NCI-H2029 (cell line): ENCODE data around the gene IL19.
"Not testable (repeated sequence)": the region's sequence is repeated elsewhere in the genome, so short reads cannot be mapped to it uniquely, and the experiment has no call there.

Experiments used
- DNase-seq: peaks from one replicate; lab custom pipeline; 2025; lab: John Stamatoyannopoulos, UW

IL19 gene

DNA sequence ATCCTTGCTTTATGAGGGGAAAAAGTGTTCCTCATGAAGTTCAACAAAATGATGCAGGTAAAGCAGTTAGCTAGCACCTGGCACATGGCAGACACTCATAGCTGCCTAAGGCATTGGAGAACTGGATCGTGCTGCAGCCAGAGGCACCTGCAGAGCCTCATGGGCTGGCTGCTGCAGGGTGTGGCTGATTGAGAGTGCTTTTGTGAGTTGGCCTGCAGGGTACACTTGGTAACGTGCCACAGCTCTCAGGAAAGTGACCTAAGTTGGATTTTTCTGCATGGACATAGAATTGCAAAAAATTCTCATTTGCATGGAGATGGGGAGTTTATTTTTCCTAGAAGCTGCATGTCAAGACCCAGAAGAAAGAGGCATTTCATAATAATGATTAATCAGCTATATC is 63.2 kb downstream of the IL19 start:
- DNase-seq, result peak; percentile 57

DNA sequence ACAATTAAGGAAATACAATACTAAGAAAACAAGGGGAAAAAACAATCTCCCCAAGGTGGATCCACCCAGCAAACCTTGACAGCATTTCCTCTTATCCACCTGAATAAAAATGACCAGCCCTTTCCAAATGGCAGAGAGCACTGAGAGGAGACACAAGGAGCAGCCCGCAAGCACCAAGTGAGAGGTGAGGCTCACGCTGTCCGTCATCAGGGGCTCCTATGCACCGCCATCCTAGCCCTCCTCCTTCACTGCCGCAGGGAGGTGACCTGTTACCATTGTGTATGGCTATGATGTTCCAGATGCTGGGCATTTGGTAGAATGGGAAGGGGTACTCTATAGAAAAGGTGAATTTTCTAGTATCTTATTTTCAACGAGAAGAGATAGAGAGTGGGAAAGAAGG is 63.6 kb downstream of the IL19 start:
- no peak for DNase-seq

DNA sequence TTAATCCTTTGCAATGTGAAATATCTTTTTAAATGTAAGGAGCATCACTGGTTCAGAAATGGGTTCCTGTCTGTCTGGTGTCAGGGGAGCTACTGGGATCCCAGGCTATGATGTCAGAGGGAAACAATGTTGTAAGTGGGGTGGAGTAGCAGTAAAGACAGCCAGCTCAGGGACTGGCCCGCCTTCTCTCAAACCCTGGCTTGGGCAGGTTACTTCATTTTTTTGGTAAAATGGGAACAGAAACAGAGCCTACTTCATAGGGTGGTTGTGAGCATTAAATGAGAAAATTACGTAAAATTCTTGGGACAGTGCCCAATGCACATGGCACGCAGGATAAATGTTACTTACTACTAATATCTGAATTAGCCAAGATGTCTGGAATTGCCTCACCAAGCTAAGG is 64.1 kb downstream of the IL19 start:
- no peak for DNase-seq

DNA sequence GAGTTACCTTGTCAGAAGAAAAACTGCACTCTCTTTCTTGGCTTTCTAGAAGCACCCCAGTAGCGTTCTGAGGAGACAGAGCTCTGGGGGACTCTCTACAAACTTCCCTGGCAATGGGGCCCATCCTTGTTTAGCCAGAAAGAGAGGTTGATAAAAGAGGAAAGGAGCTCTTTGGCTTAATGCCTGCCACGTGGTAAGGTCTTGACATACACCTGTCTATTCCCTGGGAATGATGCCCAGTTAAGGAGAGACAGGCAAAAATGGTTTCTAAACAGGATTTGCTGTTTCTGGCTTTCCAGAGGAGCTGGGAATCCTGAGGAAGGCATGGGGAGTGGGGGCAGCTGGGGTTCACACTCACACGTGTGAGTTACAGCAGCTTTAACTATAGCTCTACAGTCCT is 64.6 kb downstream of the IL19 start:
- DNase-seq, result peak; percentile 85

DNA sequence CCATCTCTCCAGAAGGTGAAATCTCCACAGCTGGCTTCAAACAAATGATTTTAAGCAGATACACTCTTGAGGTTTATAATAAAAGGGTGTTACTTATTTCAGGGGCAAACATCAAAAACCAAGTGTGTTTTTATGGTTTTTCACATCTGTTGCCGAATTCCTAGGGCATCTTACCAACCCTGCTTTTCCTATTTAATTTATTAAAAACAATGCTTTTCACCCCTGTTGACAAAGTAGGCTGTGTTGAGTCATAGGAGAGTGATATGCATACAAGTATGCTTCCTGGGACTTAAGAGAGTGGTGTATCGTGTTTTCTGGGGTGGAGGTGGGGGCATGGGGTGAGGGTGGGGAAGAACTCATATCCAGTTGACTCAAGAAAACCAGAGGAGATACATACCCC is 65.5 kb downstream of the IL19 start:
- DNase-seq, result no peak

DNA sequence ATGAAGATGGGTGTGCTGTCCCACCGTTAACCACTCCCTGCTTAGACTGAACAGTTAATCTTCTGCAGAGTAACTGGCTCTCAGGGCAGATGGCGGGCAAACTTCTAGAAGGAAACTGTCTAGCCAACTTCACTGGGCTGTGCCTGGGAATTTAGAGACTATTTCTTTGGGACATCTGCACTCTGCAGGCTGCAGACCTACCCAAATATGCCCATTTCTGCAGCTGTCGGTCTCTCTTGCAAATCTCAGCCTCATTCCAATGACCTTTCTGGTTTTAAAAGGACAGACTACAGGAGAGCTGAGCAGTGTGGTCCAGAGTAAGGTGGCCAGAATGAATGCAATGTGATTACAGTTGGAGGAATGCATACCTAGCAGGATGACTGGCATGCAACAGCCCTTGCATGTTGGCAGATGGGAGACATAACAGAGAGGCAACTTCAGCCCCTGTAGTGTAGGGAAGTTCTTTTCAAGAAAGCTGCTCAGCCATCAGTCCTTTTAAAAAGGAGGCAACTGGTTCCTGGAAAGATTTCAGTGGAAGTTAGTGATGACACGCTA is 68.5 kb downstream of the IL19 start:
- DNase-seq, result no peak

DNA sequence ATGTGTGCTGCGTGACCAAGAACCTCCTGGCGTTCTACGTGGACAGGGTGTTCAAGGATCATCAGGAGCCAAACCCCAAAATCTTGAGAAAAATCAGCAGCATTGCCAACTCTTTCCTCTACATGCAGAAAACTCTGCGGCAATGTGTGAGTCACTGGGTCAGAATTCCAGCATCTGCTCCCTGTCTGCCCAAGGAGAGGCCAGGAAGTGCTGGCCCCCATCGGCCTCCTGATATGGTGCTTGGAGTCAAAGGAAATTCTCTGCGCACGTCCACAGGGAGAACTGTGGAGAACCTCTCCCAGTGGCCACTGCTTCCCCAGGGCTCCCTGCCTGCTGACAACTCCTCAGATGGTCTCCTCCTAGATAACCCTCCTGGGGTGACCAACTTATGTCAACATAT is 69.3 kb downstream of the IL19 start:
- DNase-seq, result no peak

DNA sequence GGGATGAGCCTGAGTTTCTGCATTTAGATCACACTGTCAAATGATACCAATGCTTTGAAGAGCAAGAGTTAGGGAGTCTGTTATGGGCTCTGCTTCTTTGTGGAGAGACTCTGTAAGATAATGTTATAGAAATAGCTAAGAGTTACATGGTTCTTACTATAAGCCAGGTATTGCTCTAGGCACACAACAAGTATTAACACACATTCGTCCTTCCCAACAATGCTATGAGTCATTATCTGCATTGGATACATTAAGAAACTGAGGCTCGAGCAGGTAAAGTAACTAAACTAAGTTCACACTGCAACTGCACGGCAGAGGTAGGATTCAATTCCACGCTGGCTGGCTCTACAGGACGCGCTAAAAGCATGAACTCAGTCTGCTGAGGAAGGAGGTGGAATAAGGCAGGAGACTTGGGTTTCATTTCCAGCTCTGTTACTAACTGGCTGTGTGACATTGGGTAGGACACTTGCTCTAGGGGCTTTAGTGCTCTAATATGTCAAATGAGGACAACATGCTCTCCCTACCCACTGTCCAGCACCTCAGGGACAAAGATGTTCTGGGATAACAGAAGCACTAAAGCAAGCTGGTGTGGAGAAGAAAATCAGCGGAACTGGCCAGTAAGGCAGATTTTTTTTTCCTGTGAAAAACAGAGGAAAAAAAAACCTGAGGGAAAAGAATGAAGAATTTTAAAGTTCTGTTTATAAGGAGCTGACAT is 71.2 kb downstream of the IL19 start:
- DNase-seq, result no peak

DNA sequence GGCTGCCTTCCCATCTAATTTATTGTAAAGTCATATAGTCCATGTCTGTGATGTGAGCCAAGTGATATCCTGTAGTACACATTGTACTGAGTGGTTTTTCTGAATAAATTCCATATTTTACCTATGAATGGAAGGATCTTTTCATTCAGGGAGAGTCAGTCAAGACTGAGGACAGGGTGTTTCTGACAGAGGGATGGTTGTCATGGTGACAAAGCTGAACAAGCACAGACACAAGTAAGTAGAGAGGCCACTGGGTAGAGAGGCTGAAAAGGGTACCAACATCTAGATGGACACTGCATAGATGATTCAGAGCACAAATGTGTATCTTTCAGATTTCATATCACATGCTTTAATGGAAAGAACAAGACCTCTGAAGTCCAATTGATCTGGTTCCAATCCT is 72.3 kb downstream of the IL19 start:
- no peak for DNase-seq

DNA sequence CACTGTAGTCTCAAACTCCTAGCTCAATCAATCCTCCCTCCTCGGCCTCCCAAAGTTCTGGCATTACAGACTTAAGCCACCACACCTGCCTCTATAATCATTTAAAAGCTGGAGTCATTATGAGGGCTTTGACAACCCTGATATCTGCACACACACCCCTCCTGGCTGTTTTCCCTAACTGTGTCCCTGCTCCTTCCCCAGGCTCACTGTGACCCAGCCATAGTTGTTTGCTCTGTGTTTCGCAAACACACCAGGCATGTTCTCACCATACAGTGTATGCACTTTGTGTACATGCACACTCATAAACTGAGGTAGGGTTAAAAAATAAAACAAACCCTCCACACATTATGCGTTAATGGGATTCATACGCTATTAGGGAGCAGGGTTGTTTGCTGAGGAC is 73.1 kb downstream of the IL19 start:
- no peak for DNase-seq

DNA sequence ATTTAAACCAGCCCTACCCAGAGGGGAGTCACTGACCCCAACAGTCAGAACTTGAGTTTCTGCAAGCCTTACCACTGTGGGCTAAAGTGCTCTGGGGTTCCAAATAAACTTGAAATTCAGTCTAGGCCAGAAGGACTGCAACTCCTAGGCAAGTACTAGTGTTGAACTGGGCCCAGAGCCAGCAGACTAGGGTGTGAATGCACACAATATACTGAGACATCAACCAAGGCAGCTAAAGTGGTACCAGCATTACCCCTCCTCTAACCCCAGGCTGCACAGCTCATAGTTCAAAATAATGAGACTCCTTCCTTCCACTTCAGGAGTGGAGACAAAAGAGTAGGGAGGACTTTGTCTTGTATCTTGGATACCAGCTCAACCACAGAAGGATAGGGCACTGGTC is 75.9 kb downstream of the IL19 start:
- peak; percentile 9 for DNase-seq

DNA sequence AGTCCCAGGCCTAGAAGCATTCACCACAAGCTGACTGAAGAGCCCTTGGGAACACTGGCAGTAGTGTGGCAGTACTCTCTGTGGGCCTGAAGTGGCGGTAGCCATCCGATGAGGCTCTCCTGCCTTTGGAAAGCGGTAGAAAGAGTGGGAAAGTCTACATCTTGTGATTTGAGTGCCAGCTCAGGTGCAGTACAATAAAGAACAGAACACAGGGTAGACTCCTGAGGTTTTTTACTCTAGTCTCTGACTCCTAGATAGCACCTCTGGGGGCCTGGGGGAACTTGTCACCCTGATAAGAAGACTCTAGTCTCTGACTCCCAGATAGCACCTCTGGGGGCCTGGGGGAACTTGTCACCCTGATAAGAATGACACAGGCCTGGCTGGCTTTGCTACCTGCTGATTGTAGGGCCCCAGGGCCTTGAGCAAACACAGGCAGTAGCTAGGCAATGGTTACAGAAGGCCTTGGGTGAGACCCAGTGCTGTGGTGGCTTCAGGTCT is 76.8 kb downstream of the IL19 start:
- DNase-seq, result peak; percentile 4

DNA sequence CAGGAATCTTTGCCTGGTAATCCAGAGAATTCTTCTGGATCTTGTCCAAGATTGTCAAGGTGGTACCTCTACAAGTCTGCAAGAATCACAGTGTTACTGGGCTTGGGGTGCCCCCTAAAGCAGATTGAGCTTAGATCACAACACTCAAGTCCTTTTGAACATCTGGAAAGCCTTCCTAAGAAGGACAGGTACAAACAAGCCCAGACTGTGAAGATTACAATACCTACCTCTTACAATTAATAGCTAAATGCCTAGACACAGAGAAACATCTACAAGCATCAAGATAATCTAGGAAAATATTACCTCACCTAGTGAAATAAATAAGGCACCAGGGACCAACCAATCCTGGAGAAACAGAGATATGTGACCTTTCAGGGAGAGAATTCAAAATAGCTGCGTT is 77.4 kb downstream of the IL19 start:
- DNase-seq, result no peak

DNA sequence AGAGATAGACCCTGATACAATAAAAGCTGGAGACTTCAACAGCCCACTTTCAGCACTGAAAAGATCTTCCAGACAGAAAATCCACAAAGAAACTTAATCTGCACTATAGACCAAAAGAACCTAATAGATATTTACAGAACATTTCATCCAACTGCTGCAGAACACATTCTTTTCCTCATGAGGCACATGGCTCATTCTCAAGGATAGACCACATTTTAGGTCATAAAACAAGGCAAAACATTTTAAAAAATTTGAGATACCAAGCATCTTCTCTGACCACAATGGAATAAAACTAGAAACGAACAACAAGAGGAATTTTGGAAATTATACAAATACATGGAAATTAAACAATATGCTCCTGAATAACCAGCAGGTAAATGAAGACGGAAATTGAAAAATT is 79.8 kb downstream of the IL19 start:
- DNase-seq, result no peak

DNA sequence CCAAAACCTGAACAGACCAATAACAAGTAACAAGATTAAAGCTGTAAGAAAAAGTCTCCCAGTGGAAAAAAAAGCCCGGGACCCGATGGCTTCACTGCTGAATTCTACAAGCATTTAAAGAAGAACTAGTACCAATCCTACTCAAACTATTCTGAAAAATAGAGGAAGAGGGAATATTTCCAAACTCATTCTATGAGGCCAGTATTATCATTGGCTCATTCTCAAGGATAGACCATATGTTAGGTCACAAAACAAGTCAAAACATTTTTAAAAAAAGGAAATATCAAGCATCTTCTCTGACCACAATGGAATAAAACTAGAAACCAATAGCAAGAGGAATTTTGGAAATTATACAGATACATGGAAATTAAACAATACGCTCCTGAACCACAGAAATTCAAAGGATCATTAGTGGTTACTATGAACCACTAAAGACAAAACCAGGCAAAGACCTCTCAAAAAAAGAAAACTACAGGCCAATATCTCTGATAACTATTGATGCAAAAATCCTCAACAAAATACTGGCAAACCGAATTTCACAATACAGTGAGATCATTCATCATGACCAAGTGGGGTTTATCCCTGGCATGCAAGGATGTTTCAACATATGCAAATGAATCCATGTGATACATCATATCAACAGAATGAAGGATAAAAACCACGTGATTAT is 80.9 kb downstream of the IL19 start:
- no peak for DNase-seq

DNA sequence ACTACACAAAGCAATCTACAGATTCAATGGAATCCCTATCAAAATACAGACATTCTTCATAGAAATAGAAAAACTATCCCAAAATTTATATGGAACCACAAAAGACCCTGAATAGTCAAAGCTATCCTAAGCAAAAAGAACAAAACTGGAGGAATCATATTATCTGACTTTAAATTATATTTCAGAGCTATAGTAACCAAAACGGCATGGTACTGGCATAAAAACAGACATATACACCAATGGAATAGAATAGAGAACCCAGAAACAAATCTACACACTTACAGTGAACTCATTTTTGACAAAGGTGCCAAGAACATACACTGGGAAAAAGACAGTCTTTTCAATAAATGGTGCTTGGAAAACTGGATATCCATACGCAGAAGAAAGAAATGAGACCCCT is 82.1 kb downstream of the IL19 start:
- not testable (repeated sequence) for DNase-seq

DNA sequence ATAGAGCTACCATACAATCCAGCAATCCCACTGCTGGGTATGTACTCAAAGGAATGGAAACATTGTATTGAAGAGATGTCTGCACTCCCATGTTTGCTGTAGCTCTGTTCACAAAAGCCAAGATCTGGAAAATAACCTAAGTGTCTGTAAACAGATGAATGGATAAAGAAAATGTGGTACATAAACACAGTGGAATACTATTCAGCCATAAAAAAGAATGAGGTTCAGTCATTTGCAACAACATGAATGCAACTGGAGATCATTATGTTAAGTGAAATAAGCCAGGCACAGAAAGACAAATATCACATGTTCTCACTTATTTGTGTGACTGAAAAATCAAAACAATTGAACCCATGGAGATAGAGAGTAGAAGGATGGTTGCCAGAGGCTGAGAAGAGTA is 83.1 kb downstream of the IL19 start:
- DNase-seq, result not testable (repeated sequence)

DNA sequence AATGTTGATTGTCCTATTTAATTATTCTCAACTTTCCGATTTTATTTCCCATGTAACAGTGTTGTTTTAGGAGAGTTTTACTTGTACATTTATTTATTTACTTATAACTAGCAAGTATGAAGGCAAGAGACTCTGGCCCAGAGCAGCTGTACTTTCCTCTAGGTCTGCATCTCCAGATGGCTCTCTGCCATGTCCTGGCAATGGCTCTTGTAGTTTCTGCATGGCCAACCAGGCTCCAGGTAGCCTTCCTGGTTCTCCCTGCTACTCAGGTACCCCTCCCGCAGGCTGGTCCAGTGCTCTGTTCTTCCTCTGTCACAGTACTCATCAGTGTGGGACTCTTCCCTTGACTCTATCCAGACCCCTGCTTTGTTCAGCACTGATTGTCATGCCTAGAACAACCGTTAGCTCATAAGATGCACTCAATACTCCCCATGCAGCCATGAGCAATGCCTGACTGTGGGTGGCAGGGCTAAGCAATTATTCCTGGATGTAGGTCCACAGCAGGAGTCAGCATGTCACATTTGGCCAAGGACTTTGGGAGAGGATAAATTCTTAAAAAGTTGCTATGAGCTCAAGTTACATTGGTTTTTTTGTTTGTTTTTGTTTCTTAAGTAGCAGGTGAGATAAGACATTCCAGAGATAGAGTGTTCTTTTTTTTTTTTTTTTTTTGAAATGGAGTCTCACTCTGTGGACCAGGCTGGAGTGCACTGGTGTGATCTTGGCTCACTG is 84.0 kb downstream of the IL19 start:
- peak; percentile 50 for DNase-seq

DNA sequence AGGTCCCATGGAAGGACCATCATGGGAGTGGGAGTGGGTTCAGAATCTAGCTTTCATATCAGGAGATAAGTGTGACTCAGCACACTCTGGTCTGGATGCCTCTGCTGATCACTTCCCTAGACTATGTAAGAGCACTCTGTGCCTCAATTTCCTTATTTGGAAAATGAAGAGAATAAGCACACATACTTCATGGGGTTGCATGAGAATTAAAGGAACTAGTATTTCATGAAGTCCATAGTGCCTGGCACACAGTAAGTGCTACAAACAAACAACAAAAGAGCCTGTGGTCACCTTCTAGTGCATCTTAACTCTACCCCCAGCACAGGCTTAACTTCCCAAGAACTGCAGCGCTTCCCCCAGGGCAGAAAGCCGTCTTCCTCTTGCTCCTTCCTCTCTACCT is 85.3 kb downstream of the IL19 start:
- DNase-seq, result no peak

DNA sequence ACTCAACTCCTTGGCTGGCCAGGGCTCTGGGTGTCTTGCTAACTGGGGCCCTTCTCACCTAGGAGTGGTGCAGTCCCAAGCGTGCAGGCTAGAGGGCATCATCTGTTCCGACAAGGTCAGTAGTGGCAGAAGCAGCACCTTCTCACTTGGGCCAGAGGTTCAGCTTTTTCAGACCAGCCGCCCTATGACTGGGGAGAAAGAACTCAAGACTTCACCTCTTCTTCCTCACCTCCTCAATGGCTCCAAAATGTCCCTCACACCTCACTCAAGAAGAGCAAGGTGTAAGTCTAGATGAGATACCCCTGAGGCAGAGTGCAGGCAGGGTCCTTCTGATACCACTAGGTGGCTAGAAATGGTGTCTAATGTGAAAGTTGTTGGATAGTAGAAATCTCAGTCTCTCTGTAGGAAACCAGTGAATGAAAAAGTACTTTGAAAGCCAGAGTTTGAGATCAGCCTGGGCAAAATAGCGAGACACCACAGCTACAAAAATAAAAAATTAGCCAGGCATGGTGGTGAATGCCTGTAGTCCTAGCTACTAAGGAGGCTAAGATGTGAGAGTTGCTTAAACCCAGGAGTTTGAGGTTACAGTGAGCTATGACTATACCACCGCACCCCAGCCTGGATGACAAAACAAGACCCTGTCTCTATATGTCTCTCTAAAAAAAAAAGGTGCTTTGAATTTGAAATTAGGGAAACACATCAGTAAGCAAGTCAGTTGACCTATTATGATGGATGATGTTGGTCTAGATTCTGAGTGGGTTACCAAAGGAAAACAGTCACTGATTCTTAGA is 86.3 kb downstream of the IL19 start:
- DNase-seq, result no peak

DNA sequence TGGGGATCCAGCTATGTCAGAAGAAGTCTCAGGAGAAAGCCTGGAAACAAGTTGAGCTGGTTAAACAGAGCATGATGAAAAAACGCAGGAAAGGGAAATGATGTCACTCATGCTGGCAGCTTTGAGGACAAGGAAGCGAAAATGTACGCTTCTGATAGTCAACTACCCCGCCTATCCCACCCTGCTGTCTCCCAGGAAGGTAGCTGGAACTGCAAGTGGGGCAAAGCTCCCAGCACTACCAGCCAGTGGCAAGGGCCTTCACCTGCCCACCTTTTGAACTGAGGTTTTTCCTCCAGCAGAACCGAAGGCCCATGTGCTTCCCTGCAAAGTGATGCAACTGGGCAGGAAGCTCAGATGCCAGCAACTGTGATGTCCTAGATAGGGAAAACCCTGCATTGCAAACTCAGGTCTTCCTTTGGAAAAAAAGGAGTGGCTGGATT is 88.5 kb downstream of the IL19 start:
- no peak for DNase-seq

DNA sequence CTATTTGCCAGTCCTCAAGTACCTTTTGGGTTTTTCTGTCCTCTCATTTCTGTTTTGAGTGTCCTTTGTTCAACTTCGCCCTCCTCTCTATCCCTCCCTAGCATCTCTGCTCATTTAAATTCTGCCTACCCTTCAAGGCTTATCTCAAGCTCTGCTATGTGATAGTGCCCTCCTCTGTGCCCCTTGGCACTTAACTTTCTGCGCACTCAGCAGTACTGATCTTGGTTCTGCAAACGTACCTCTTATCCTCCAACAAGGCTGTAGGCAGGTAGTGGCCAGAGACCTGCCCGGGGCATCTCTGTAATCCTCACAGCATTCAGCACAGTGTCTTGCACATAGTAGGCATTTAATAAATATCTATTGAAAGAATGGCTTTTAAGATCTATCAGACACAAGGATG is 89.6 kb downstream of the IL19 start:
- DNase-seq, result no peak
